Amniotic epithelial cell (primary cell): Measurements from ENCODE around the gene DSTYK.

ENCODE experiments used
- DNase-seq: peaks from one replicate; pipeline ENCODE4 v3.0.0-alpha.2; 2010; ENCODE audit warnings: low read depth

Gene DSTYK, protein sequence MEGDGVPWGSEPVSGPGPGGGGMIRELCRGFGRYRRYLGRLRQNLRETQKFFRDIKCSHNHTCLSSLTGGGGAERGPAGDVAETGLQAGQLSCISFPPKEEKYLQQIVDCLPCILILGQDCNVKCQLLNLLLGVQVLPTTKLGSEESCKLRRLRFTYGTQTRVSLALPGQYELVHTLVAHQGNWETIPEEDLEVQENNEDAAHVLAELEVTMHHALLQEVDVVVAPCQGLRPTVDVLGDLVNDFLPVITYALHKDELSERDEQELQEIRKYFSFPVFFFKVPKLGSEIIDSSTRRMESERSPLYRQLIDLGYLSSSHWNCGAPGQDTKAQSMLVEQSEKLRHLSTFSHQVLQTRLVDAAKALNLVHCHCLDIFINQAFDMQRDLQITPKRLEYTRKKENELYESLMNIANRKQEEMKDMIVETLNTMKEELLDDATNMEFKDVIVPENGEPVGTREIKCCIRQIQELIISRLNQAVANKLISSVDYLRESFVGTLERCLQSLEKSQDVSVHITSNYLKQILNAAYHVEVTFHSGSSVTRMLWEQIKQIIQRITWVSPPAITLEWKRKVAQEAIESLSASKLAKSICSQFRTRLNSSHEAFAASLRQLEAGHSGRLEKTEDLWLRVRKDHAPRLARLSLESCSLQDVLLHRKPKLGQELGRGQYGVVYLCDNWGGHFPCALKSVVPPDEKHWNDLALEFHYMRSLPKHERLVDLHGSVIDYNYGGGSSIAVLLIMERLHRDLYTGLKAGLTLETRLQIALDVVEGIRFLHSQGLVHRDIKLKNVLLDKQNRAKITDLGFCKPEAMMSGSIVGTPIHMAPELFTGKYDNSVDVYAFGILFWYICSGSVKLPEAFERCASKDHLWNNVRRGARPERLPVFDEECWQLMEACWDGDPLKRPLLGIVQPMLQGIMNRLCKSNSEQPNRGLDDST

GRCh38 chr1:205211169-205211838 lies at the start of gene DSTYK:
Gene DSTYK (minus strand): TSS chr1:205211702. CDS start chr1:205211535, 167 bp downstream.
- DNase-seq = peak; percentile 96

DNA sequence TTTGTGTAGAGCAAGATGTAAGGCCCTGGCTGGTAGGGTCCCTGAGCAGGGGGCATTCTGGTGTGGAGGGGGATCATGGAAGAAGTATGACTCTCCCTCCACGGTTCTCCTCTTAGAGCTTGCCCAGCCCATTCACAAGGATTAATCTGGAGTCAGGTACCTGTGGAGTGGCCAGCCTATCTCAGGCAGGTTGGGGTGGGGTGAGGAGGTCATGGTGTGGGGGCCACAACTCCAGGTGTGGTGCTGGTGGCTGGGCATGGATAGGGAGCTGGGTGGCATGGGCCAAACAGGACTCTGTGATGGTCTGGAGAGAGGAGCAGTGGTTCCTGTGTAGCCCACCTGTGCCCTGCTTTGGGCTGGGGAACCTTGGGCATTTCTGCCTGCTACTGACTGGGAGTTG lies 48.5 kb upstream of the DSTYK start:
- DNase-seq = no peak

DNA sequence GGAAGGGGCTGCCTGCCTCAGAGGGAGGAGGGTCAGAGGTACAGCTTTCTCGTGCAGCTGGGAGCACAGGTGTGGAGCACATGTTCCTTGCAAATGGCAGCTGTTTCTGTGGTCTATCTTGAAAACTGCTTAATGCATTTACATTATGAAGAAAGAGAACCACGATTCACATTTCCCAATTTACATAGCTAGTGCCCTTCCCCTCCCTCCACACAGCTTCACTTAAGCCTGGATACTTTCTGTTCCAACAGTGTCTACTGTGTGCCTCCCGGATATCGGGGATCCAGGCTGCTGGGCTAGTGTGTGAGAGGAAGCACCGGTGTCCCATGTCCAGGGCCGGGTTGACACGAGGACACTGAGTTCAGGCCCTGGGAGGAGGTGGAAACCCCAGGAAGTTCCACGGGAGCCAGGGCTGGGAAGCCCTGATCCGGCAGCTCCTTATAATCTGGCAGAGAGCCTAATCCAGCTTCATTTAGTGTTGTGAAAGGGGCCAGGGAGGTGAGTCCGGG lies 47.9 kb upstream of the DSTYK start:
- DNase-seq = peak; percentile 40

DNA sequence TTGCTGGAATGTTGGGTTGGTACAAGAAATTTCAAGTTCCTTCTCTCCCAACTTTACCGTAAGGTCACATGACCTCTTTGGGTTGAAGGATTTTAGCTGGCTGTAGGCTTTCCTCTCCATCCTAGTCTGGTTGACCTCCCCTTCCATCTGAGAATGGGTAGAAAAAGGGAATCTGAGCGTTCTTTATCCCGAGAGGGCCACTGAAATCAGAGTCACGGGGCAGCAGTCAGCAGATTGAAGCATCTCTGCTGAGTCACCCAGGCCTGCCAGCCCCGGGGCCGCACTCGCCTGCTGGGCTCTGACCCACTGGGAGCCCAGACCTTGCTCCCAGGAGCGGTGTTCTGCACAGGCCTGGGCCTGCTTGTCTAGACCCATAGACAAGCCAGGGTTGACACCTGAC lies 47.2 kb upstream of the DSTYK start:
- DNase-seq = peak; percentile 73

DNA sequence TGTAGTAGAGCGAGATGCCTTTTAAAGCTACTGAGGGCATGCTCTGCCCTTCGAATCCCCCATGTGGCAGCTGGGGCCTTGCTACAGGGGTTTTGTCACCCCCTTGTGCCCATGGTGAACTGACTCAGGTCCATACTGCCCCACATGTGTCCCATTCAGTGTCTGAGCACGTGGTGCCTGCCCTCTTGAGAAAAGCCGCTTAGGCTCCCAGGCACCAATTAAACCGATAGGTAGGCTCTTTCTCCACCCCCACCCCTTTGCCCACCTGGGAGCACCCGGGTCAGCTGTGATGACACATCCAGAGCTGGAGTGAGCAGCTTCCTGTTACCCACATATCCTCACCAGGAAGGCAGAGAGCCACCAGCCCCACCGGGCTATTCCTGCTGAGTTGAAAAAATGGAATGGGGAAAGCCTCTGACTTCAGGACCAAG lies 46.8 kb upstream of the DSTYK start:
- DNase-seq = peak; percentile 26

DNA sequence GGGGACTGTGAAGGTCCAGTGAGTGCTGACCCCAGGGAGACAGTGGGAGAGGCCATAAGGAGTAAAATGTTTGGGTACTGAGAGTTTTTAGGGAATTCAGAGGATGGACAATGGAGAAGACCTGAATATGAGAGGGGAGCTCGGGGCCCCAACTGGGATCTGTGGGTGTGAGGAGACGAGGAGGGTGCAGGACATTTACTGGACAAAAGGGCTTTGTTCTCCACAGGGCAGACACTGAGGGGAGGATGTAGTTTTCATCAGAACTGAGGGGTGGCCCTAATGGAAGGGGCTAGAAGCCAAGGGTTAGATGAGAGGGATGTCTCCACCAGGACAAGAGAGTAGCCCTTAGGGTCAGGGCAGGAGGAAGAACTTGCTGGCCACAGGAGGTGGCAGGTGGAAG lies 46.2 kb upstream of the DSTYK start:
- no peak for DNase-seq

GRCh38 chr1:205256951-205257625 lies 45.6 kb upstream of the DSTYK start:
- DNase-seq = no peak

- peak; percentile 66 for DNase-seq
These were observed 44.7 kb upstream of the DSTYK start for GRCh38 chr1:205255941-205256780.

- no peak for DNase-seq
These were observed 40.1 kb upstream of the DSTYK start for GRCh38 chr1:205251576-205251975.

DNA sequence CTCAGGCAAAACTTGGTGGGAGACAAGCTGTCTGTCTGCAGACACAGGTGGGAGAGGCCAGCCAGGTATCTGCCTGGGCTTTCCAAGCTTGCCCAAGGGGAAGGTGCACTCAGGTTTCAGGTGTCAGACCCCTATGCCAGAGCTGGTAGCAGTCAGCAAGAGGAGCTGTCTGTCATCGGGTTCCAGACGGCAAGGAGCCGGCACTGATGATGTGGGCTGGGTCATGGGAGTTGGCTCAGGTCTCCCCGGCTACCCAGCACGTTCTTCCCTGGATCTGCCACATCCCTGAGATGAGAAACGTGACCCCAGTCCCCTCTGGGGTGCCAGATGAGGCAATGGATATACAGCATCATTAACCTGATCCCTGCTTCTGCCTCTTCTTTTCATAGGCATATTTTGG lies 39.2 kb upstream of the DSTYK start:
- no peak for DNase-seq

DNA sequence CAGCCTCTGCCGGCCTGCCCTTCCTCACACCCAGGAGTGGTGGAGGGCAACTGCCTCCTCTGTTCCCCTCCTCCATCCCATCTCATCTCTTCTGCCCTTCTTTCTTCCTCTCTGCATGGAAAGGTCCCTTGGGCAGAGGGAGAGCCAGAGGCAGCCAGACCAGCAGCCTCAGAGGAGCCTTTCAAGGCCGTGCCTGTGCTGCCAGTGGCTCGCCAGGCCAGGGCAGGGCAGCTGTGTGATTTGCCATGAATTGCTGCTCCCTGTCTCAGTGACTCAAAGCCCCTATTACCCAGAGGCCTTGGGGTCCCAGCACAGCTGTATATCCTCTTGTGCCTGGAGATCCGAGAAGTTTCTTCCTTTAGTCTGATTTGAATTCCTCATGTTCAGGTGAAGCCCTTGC lies 38.1 kb upstream of the DSTYK start:
- DNase-seq = no peak

GRCh38 chr1:205248793-205249601 lies 37.5 kb upstream of the DSTYK start:
- peak; percentile 90 for DNase-seq

DNA sequence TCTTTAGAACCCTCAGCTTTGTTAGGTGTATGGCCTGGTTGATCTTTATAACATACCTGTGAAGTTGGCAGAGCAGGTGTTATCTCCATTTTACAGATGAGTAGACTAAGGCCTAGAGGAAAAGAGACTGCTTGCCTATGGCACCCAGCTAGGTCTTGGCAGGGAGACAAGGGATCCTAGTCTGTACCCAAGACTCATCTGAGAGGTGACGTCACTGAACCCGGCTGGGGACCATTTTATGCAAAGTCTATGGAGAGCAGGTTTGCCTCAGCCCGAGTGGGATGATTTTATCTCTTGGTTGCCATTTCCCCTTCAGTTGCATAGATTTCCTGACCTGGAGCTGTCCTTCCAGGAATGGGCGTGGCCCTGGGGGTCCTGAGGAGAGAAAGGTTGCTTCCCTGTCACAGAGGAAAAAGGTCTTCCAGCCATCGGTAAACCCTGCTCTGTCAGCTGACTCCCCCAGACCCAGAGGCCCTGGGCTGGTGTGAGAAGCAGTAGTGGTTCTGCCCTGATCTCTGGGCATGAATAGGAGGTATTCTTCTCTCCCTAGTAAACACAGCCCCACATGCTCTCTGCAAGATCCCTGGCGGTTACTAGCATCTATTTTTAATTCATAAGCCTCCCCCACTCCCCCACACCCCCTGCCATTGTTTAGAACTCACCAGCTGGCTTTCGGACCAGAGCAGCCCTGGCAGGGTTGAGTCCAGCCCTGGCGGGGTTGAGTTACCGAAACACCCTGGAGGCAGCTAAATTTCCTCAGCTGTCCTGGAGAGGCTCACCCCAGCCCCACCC lies 35.8 kb upstream of the DSTYK start:
- DNase-seq = no peak

- no peak for DNase-seq
These were observed 35.0 kb upstream of the DSTYK start for GRCh38 chr1:205246351-205247119.

- DNase-seq = no peak
These were observed 33.6 kb upstream of the DSTYK start for GRCh38 chr1:205245096-205245495.

DNA sequence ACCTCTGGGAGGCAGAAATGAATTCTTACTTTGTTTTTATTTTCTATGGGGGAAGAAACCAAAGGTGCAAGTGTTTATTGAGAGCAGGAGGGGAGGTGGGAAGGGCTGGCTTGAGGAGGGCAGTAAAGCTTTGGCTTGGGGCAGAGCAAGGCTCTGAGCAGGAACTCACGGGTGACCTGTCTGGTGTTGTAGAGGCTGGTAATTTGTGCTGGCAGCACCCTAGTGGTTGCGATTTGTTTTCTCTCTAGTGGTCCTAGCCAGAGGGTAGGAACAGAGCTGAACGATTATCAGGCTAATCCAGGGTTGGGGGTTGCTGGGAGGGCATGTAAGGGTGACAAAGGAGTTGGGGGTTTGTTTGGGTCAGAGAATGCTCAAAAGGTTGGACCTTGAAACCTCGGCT lies 32.9 kb upstream of the DSTYK start:
- DNase-seq = no peak

DNA sequence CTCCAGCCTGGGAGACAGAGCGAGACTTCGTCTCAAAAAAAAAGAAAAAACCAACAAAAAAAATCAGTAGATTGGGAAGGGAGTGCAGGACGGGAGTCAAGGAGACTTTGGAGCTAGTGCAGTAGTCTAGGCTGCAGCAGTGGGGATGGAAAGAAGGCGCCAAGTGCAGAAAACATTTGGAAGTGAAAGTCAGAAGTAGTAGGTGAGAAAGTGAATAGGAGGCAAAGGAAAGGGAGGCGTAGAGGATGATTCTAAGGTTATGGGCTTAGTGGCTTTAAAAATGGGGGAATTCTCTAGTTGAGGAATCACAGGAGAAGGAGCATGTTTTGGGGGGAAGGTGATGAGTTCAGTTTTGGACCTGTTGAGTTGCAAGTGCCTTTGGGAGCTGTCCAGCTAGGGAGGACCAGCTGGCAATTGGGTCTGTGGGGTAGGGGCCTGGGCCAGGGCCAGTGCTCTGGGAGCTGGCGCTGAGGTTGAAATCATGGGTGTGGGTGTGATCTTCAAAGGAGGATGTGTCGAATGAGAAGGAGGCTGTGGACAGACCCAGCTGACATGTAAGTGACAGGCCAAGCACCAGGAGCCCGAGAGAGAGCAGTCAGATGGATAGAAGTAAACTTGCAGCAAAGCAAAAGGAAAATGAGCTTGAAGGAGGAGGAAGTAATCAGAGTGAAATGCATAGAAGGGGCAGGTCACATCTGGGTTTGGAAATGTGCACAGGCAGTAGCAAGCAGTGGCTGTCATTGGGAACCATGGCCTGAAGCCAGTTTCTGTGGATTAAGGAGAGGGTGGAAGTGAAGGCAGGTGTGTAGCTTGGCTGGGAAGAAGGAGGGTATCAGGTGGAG lies 32.1 kb upstream of the DSTYK start:
- no peak for DNase-seq
